ENCODE results near the gene PBX3.

The PBX3 gene

GRCh38 chr9:125910286-125910685 lies 163.1 kb downstream of the PBX3 start:
- H3K9me2 ChIP-seq (replicated peaks; ENCODE audit: control insufficient read depth, low read length): no peaks in the 10 kb centered on the region
- H3K79me2 ChIP-seq (ENCODE audit: control insufficient read depth, low read length): peaks cover 4% of the 10 kb centered on the region; the same call in 1 of the 2 replicates
- H3K4me3 ChIP-seq (ENCODE audit: low read length): no peak overlapping the region
- TF ChIP-seq, protein P1, sequence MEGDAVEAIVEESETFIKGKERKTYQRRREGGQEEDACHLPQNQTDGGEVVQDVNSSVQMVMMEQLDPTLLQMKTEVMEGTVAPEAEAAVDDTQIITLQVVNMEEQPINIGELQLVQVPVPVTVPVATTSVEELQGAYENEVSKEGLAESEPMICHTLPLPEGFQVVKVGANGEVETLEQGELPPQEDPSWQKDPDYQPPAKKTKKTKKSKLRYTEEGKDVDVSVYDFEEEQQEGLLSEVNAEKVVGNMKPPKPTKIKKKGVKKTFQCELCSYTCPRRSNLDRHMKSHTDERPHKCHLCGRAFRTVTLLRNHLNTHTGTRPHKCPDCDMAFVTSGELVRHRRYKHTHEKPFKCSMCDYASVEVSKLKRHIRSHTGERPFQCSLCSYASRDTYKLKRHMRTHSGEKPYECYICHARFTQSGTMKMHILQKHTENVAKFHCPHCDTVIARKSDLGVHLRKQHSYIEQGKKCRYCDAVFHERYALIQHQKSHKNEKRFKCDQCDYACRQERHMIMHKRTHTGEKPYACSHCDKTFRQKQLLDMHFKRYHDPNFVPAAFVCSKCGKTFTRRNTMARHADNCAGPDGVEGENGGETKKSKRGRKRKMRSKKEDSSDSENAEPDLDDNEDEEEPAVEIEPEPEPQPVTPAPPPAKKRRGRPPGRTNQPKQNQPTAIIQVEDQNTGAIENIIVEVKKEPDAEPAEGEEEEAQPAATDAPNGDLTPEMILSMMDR (IDR thresholded peaks at IDR 0.05; ENCODE audit: low read depth, low read length, poor library complexity, severe bottlenecking): no peak
- TF ChIP-seq EZH2phosphoT487 (IDR thresholded peaks at IDR 0.05; ENCODE audit: borderline replicate concordance, low read length): no peak
- H3K36me3 ChIP-seq (ENCODE audit: control insufficient read depth, low read length): no peaks in the 10 kb centered on the region
- no peaks in the 10 kb centered on the region for H3K9me3 ChIP-seq (ENCODE audit: control insufficient read depth, insufficient read depth, low read length)
- H3F3A ChIP-seq (ENCODE audit: control insufficient read depth, insufficient read depth): no peaks in the 10 kb centered on the region
- H3K27me3 ChIP-seq (ENCODE audit: control insufficient read depth, low read length): no peaks in the 10 kb centered on the region
- peaks cover 16% of the 10 kb centered on the region for H3K4me1 ChIP-seq (ENCODE audit: control insufficient read depth, low read length)
- no peak overlapping the region for H3K4me2 ChIP-seq (ENCODE audit: low read length)
- no peaks in the 10 kb centered on the region for H4K20me1 ChIP-seq (ENCODE audit: control insufficient read depth, insufficient read depth, low read depth, low read length)
- H3K27ac ChIP-seq (ENCODE audit: low read depth, low read length): no peak overlapping the region

GRCh38 chr9:125911861-125912644 lies 164.9 kb downstream of the PBX3 start:
- H4K20me1 ChIP-seq (ENCODE audit: control insufficient read depth, insufficient read depth, low read depth, low read length): no peaks in the 10 kb centered on the region
- no peak overlapping the region for H3K4me3 ChIP-seq (ENCODE audit: low read length)
- H3K4me2 ChIP-seq (ENCODE audit: low read length): no peak overlapping the region
- no peaks in the 10 kb centered on the region for H3F3A ChIP-seq (ENCODE audit: control insufficient read depth, insufficient read depth)
- no peaks in the 10 kb centered on the region for H3K27me3 ChIP-seq (ENCODE audit: control insufficient read depth, low read length)
- H3K9me2 ChIP-seq (replicated peaks; ENCODE audit: control insufficient read depth, low read length): no peaks in the 10 kb centered on the region
- no peaks in the 10 kb centered on the region for H3K79me2 ChIP-seq (ENCODE audit: control insufficient read depth, low read length)
- no peaks in the 10 kb centered on the region for H3K9me3 ChIP-seq (ENCODE audit: control insufficient read depth, insufficient read depth, low read length)
- H3K4me1 ChIP-seq (ENCODE audit: control insufficient read depth, low read length): peaks cover 2% of the 10 kb centered on the region
- no peak overlapping the region for H3K27ac ChIP-seq (ENCODE audit: low read depth, low read length)
- TF ChIP-seq, protein P1 (IDR thresholded peaks at IDR 0.05; ENCODE audit: low read depth, low read length, poor library complexity, severe bottlenecking): no peak
- TF ChIP-seq EZH2phosphoT487 (IDR thresholded peaks at IDR 0.05; ENCODE audit: borderline replicate concordance, low read length): no peak
- no peaks in the 10 kb centered on the region for H3K36me3 ChIP-seq (ENCODE audit: control insufficient read depth, low read length)

DNA sequence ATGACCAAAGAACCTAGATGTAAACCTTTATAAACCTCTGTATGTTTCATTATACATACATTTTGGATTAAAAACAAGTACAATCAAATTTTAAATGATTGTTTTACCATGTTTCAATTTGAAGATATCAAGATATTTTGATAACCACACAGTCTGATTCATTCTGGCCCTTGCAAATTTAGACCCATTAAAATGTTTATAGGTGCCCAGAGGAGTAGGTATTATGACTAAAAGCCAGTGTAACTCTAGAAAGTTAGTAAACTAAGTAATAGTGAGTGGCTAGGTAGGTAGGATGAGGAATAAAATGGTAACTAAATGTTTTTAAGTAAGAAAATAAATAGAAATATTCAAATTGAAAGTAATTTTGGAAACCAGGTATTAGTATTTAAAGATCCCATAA lies 165.5 kb downstream of the PBX3 start:
- Histone ChIP-seq H4K20me1 (ENCODE audit: control insufficient read depth, insufficient read depth, low read depth, low read length) (no peaks in the 10 kb centered on the region), H3K79me2 (ENCODE audit: control insufficient read depth, low read length) (no peaks in the 10 kb centered on the region)

More for the DNA sequence above, 165.5 kb downstream of the PBX3 start:
- Histone ChIP-seq H3K9me2 (replicated peaks; ENCODE audit: control insufficient read depth, low read length) (no peaks in the 10 kb centered on the region), H3K4me2 (ENCODE audit: low read length) (no peak overlapping the region), H3K4me1 (ENCODE audit: control insufficient read depth, low read length) (no peaks in the 10 kb centered on the region), H3K9me3 (ENCODE audit: control insufficient read depth, insufficient read depth, low read length) (no peaks in the 10 kb centered on the region), H3F3A (ENCODE audit: control insufficient read depth, insufficient read depth) (no peaks in the 10 kb centered on the region; the same call in 1 of the 2 replicates), H3K36me3 (ENCODE audit: control insufficient read depth, low read length) (no peaks in the 10 kb centered on the region), H3K27ac (ENCODE audit: low read depth, low read length) (no peak overlapping the region), H3K27me3 (ENCODE audit: control insufficient read depth, low read length) (no peaks in the 10 kb centered on the region), H3K4me3 (ENCODE audit: low read length) (no peak overlapping the region)
- TF ChIP-seq EZH2phosphoT487 (IDR thresholded peaks at IDR 0.05; ENCODE audit: borderline replicate concordance, low read length): no peak
- TF ChIP-seq, protein P1 (IDR thresholded peaks at IDR 0.05; ENCODE audit: low read depth, low read length, poor library complexity, severe bottlenecking): no peak
